GM12875 (cell line): ENCODE results near the gene DENND5B.
"Not testable (repeated sequence)": the region's sequence is repeated elsewhere in the genome, so short reads cannot be mapped to it uniquely, and the experiment has no call there.

Experiments used
- H3K4me3 ChIP-seq: one replicate; pipeline ENCODE4 v1.5.1; 2011; ENCODE audit warnings: low read depth, low read length, control low read depth
- CTCF ChIP-seq: IDR thresholded peaks from 2 replicates; pipeline ENCODE4 v1.5.1; 2011; ENCODE audit warnings: low read depth, mild to moderate bottlenecking, control low read depth, inconsistent platforms, low read length, moderate library complexity, borderline replicate concordance; ENCODE audit not compliant: insufficient read depth

Gene DENND5B

GRCh38 chr12:31627456-31628054, 36.6 kb upstream of the DENND5B start:
- no peak overlapping the region for H3K4me3 ChIP-seq
- no peak for TF ChIP-seq CTCF

- no peak for TF ChIP-seq CTCF
Observed at GRCh38 chr12:31626270-31626995, 35.5 kb upstream of the DENND5B start.

DNA sequence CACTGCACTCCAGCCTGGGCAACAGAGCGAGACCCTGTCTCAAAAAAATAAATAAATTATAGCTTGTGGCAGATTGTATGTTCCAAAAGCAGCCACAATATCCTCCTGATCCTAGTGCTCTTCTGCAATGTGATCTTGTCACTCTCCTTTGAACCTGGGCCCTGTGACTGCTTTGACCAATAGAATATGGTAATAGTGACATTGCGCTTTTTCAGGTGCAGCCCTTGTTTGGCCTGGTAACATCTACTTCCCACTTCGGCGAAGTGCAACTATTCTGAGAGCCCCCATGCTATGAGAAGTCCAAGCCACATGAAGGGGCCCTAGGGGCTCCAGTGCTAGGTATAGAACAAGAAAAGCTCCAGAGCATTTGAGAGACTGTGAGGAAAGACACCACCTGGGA, 31.1 kb upstream of the DENND5B start:
- no peak overlapping the region for H3K4me3 ChIP-seq
- TF ChIP-seq CTCF = no peak

More at GRCh38 chr12:31626270-31626995, 35.5 kb upstream of the DENND5B start:
- H3K4me3 ChIP-seq = no peak overlapping the region

DNA sequence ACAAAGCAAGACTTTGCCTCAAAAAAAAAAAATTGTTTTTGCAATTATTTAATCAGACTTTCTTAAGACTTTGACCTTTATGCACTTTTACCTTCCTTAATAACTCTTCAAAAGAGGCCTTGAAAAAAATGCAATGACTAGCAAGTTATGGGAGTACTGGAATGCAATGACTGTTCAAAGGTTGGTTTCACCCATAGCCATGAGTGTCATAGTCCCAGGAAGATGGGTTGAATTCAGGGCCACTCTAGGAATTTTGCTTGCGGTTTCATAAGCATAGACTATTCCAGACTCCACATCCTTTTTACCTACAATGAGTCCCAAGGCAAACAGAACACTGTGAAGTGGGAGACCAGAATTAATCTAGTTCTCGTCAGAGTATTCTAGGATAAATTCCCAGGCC, 29.4 kb upstream of the DENND5B start:
- no peak for TF ChIP-seq CTCF
- H3K4me3 ChIP-seq = no peak overlapping the region

GRCh38 chr12:31618228-31619025, 27.5 kb upstream of the DENND5B start:
- H3K4me3 ChIP-seq = no peak overlapping the region
- TF ChIP-seq CTCF = no peak

- H3K4me3 ChIP-seq = no peak overlapping the region
- no peak for TF ChIP-seq CTCF
Observed at GRCh38 chr12:31612819-31613218, 21.9 kb upstream of the DENND5B start.

GRCh38 chr12:31608299-31608698, 17.4 kb upstream of the DENND5B start:
- H3K4me3 ChIP-seq = not testable (repeated sequence)
